NOMO-1 treated with dmso at 0.1 percent for 144 hours (cell line): ENCODE results near the gene HAND2.

Experiments used
- DNase-seq: peaks from one replicate; lab custom pipeline; 2025; ENCODE audit not compliant: unreplicated experiment; lab: John Stamatoyannopoulos, UW

HAND2 gene

GRCh38 chr4:173478913-173479283 lies 51.1 kb downstream of the HAND2 start:
- DNase-seq, result no peak

- DNase-seq, result no peak
Observed at GRCh38 chr4:173478201-173478912, 51.7 kb downstream of the HAND2 start.

- DNase-seq, result no peak
Observed at GRCh38 chr4:173477016-173477415, 53.0 kb downstream of the HAND2 start.
